Nucleus accumbens (tissue), 56 donors: ENCODE data around the gene STARD10.
"Not testable (repeated sequence)": the region's sequence is repeated elsewhere in the genome, so short reads cannot be mapped to it uniquely, and the experiment has no call there.

ENCODE experiments used
- DNase-seq, 56 donors: peaks; one replicate each; lab custom pipeline; 2025; lab: John Stamatoyannopoulos, UW

Gene STARD10

GRCh38 chr11:72793425-72794367 is at the start of gene STARD10:
TSS of gene STARD10 (minus strand) at chr11:72794047. CDS start at chr11:72781181, 12,866 bp downstream.
- DNase-seq: peak; percentile 75 to 100 (median 98)

GRCh38 chr11:72842653-72843330 is 48.9 kb upstream of the STARD10 start:
- no peak for DNase-seq

- DNase-seq: no peak
These were observed 48.3 kb upstream of the STARD10 start for GRCh38 chr11:72842126-72842525.

- DNase-seq: no peak
These were observed 47.5 kb upstream of the STARD10 start for GRCh38 chr11:72841397-72841796.

- DNase-seq: no peak
These were observed 46.9 kb upstream of the STARD10 start for GRCh38 chr11:72840780-72841179.

GRCh38 chr11:72838691-72839305 is 45.0 kb upstream of the STARD10 start:
- no peak for DNase-seq

GRCh38 chr11:72836111-72836510 is 42.3 kb upstream of the STARD10 start:
- no peak for DNase-seq

GRCh38 chr11:72834905-72835304 is 41.1 kb upstream of the STARD10 start:
- no peak for DNase-seq

- DNase-seq: peak in 15 of 56 donors; percentile 21 to 54 (median 34)
These were observed 40.1 kb upstream of the STARD10 start for GRCh38 chr11:72833811-72834493.

- DNase-seq: no peak
These were observed 39.4 kb upstream of the STARD10 start for GRCh38 chr11:72833083-72833733.

- no peak for DNase-seq
These were observed 38.6 kb upstream of the STARD10 start for GRCh38 chr11:72832301-72833082.

GRCh38 chr11:72831521-72832300 is 37.9 kb upstream of the STARD10 start:
- peak in 52 of 56 donors; percentile 31 to 92 (median 76) for DNase-seq

- no peak for DNase-seq
These were observed 36.2 kb upstream of the STARD10 start for GRCh38 chr11:72829884-72830533.

- DNase-seq: no peak
These were observed 35.3 kb upstream of the STARD10 start for GRCh38 chr11:72829178-72829577.

- DNase-seq: no peak
These were observed 34.9 kb upstream of the STARD10 start for GRCh38 chr11:72828692-72829101.

- no peak for DNase-seq
These were observed 34.3 kb upstream of the STARD10 start for GRCh38 chr11:72828081-72828567.

- DNase-seq: not testable (repeated sequence)
These were observed 33.8 kb upstream of the STARD10 start for GRCh38 chr11:72827656-72828055.
